GM12864 (cell line): ENCODE results near the gene ZNF764.

Experiments
- DNase-seq: peaks from one replicate; pipeline ENCODE4 v3.0.0-alpha.2; 2011; ENCODE audit warnings: low read depth
- H3K4me3 ChIP-seq: 2 replicates; pipeline ENCODE4 v1.5.1; 2011; ENCODE audit warnings: mild to moderate bottlenecking, low read depth, low read length, control low read depth
- TF ChIP-seq, protein P1 (sequence below): IDR thresholded peaks from 2 replicates; pipeline ENCODE4 v1.5.1; 2011; ENCODE audit warnings: low read depth, mild to moderate bottlenecking, moderate library complexity, low read length, control low read depth, inconsistent platforms; ENCODE audit errors: missing control alignments

The ZNF764 gene

DNA sequence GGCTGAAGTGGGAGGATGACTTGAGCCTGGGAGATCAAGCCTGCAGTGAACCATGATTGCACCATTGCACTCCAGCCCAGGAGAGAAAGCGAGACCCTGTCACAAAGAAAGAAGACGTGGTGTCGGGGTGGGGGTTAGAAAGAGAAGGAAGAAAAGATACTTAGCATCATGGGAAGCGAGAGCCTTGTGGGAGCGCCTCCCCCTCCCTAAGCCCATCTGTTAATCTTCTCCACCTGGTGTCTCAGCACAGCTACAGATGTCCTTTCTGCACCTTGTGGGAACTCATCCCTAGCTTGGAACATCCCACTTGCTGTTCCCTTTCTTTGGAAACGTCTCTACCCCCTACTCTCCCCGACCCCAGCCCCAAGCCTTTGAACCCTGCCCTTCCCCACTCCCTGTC is 7.4 kb upstream of the ZNF764 start:
- no peak overlapping the region for H3K4me3 ChIP-seq
- no peak for DNase-seq
- TF ChIP-seq, protein P1, sequence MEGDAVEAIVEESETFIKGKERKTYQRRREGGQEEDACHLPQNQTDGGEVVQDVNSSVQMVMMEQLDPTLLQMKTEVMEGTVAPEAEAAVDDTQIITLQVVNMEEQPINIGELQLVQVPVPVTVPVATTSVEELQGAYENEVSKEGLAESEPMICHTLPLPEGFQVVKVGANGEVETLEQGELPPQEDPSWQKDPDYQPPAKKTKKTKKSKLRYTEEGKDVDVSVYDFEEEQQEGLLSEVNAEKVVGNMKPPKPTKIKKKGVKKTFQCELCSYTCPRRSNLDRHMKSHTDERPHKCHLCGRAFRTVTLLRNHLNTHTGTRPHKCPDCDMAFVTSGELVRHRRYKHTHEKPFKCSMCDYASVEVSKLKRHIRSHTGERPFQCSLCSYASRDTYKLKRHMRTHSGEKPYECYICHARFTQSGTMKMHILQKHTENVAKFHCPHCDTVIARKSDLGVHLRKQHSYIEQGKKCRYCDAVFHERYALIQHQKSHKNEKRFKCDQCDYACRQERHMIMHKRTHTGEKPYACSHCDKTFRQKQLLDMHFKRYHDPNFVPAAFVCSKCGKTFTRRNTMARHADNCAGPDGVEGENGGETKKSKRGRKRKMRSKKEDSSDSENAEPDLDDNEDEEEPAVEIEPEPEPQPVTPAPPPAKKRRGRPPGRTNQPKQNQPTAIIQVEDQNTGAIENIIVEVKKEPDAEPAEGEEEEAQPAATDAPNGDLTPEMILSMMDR: no peak

DNA sequence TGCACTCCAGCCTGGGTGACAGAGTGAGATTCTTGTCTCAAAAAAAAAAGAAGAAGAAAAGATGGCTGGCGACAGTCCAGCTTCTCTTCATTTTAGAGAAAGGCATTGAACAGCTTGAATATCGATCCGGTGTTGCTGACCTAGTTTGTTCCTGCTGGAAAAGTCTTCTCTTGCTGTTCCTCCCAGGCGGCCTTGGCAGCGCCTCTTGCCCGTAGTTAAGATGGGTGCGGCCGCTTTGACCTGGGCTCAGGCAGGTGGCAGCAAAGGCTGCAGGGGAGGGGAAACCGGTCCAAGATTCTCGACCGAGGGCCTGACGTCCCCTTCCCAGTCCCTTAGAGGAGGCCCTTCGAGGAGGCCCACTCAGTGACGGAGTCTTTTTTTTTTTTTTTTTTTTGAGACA is 3.8 kb upstream of the ZNF764 start:
- DNase-seq: no peak
- H3K4me3 ChIP-seq: peak overlapping the region; percentile 63
- TF ChIP-seq, protein P1: no peak

DNA sequence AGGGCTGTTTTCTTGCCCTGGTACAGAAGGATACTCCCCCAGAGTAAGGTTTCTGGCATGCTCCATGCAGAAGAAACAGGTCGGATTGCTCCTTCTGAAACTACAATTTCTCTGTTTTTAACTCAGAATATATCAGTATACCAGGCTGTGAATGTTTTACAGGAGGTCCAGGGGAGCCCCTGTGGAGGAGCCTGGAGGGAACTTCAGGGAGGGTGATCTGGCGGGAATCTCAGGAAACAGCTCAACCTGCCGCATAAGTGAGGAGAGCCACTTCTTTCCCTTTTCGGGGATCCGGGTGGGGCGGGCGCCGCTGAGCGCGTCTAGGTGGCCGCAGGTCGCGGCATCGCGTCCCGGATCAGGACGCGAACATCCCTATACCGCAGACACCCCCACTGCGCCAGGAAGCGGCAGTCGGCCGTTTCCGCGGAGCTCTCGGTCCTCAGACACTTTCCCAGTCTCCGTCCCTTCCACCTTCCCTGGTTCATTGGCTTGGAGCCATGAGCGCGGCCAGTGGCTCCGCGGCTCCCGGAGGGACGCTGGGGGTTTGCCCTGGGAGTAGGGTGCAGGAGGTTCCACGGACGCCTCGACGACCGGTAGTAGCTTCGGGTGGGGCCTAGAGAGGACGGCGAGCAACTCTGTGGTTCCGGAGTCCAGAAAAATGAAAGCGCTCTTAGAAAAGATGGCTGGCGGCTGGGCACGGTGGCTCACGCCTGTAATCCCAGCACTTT is 3.1 kb upstream of the ZNF764 start:
- TF ChIP-seq, protein P1: no peak
- peak overlapping the region; percentile 63 for H3K4me3 ChIP-seq

DNA sequence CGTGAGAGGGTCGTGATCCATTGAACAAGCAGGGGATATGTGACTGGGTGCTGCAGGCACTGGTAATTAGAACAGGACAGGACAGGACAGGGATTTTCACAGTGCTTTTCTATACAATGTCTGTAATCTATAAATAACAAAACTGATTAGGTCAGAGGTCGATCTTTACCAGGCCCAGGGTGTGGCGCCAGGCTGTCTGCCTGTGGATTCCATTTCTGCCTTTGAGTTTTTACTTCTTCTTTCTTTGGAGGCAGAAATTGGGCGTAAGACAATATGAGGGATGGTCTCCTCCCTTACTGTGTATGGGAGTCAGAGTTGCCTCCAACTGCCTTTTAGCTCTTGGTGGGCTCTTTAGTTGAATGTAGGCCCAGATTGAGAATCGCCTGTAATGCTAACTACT is 1.5 kb upstream of the ZNF764 start:
- TF ChIP-seq, protein P1: no peak
- DNase-seq: no peak

More for the DNA sequence above, 3.1 kb upstream of the ZNF764 start:
- DNase-seq: no peak

DNA sequence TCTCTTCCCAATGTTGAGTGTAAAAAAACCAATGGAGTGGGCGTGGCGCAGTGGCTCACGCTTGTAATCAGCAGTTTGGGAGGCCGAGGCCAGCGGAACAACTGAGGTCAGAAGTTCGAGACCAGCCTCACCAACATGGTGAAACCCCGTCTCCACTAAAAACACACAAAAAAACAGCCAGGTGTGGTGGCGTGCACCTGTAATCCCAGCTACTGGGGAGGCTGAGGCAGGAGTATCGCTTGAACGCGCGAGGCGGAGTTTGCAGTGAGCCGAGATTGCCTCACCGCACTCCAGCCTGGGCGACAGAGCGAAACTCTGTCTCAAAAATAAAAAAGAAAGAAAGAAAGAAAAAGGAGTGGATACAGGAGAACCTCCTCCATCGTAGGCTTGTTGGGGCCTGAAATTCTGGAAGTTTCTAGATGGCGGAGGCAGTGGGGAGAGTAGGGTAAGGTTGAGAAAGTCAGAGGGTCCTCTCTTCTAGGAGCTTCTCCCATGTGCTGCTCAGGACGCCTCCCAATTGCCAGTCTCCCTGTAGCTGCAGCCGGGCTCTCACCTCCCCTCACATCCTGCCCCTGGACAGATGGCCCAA is 709 bp upstream of the ZNF764 start:
- H3K4me3 ChIP-seq: peak overlapping the region; percentile 85
- TF ChIP-seq, protein P1: no peak
- DNase-seq: no peak

More for the DNA sequence above, 1.5 kb upstream of the ZNF764 start:
- no peak overlapping the region for H3K4me3 ChIP-seq

DNA sequence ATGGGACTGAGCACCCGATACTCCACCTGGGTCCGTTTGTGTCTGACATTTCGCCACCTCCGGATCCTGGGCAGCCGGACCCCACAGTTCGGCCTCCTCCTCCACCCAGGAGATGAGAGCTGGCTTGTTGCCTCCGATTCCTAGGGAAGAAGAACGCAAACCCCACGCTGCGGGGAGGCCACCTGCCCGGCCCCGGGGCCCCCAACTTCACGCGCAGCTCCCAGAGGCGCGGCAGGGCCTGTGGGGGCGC is 542 bp downstream of the ZNF764 start:
- TF ChIP-seq, protein P1: no peak
- no peak for DNase-seq
- H3K4me3 ChIP-seq: peak overlapping the region; percentile 85

DNA sequence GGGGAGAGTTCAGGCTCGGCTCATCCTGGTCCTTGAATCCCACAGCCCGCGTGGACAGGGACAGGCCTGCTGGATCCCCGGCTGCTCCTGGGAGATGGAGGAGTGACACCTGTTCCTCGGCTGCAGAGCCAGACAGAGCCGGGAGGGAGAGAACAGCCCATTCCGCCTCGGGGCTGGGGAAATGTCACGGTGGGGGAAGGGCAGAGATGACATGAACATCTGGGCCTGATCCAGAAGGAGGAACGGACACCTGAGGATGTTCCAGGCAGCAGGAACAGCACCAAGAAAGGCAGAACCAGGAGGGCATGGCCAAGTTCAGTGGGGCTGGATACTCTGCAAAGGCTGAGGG is 2.1 kb downstream of the ZNF764 start:
- DNase-seq: no peak
- TF ChIP-seq, protein P1: no peak
- no peak overlapping the region for H3K4me3 ChIP-seq
